DND-41 (cell line): ENCODE measurements around the gene SLC30A5.

Experiments used
- EZH2 ChIP-seq: IDR thresholded peaks from 3 replicates; pipeline ENCODE4 v1.6.1; 2012; ENCODE audit warnings: borderline replicate concordance, low read depth, mild to moderate bottlenecking, moderate library complexity, low read length, inconsistent platforms; ENCODE audit not compliant: severe bottlenecking
- TF ChIP-seq, protein P1 (sequence below): IDR thresholded peaks from 2 replicates; pipeline ENCODE4 v1.5.1; 2012; ENCODE audit warnings: borderline replicate concordance, low read length, moderate library complexity, mild to moderate bottlenecking; ENCODE audit not compliant: poor library complexity, severe bottlenecking; ENCODE audit errors: extremely low read depth

- TF ChIP-seq, protein P1, sequence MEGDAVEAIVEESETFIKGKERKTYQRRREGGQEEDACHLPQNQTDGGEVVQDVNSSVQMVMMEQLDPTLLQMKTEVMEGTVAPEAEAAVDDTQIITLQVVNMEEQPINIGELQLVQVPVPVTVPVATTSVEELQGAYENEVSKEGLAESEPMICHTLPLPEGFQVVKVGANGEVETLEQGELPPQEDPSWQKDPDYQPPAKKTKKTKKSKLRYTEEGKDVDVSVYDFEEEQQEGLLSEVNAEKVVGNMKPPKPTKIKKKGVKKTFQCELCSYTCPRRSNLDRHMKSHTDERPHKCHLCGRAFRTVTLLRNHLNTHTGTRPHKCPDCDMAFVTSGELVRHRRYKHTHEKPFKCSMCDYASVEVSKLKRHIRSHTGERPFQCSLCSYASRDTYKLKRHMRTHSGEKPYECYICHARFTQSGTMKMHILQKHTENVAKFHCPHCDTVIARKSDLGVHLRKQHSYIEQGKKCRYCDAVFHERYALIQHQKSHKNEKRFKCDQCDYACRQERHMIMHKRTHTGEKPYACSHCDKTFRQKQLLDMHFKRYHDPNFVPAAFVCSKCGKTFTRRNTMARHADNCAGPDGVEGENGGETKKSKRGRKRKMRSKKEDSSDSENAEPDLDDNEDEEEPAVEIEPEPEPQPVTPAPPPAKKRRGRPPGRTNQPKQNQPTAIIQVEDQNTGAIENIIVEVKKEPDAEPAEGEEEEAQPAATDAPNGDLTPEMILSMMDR: no peak
- no peak for TF ChIP-seq EZH2
These were observed 44.0 kb downstream of the SLC30A5 start for GRCh38 chr5:69137807-69138206.
